GM19438 (cell line): ENCODE results near the gene PCDHA6.
"Not testable (repeated sequence)": the region's sequence is repeated elsewhere in the genome, so short reads cannot be mapped to it uniquely, and the experiment has no call there.

ENCODE experiments used
- ATAC-seq: cut with Tn5 transposase; IDR thresholded peaks from one replicate; pipeline ENCODE4 v1.9.1; 2021; ENCODE audit warnings: low read depth; ENCODE audit not compliant: unreplicated experiment

Gene PCDHA6, protein sequence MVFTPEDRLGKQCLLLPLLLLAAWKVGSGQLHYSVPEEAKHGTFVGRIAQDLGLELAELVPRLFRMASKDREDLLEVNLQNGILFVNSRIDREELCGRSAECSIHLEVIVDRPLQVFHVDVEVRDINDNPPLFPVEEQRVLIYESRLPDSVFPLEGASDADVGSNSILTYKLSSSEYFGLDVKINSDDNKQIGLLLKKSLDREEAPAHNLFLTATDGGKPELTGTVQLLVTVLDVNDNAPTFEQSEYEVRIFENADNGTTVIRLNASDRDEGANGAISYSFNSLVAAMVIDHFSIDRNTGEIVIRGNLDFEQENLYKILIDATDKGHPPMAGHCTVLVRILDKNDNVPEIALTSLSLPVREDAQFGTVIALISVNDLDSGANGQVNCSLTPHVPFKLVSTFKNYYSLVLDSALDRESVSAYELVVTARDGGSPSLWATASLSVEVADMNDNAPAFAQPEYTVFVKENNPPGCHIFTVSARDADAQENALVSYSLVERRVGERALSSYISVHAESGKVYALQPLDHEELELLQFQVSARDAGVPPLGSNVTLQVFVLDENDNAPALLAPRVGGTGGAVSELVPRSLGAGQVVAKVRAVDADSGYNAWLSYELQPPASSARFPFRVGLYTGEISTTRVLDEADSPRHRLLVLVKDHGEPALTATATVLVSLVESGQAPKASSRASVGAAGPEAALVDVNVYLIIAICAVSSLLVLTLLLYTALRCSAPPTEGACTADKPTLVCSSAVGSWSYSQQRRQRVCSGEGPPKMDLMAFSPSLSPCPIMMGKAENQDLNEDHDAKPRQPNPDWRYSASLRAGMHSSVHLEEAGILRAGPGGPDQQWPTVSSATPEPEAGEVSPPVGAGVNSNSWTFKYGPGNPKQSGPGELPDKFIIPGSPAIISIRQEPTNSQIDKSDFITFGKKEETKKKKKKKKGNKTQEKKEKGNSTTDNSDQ

GRCh38 chr5:140827704-140828361 lies at the start of gene PCDHA6:
Gene PCDHA6, plus strand, starts transcription at chr5:140827960. Its CDS starts 132 bp downstream, at chr5:140828092.
- ATAC-seq, result no peak

- ATAC-seq, result no peak
These were observed 47.2 kb upstream of the PCDHA6 start for GRCh38 chr5:140780512-140780911.

GRCh38 chr5:140785905-140786686 lies 41.7 kb upstream of the PCDHA6 start, which contains the start of gene PCDHA1:
Gene PCDHA1, plus strand, starts transcription at chr5:140786140.
- no peak for ATAC-seq

GRCh38 chr5:140787422-140787821 lies 40.3 kb upstream of the PCDHA6 start:
- ATAC-seq, result not testable (repeated sequence)

DNA sequence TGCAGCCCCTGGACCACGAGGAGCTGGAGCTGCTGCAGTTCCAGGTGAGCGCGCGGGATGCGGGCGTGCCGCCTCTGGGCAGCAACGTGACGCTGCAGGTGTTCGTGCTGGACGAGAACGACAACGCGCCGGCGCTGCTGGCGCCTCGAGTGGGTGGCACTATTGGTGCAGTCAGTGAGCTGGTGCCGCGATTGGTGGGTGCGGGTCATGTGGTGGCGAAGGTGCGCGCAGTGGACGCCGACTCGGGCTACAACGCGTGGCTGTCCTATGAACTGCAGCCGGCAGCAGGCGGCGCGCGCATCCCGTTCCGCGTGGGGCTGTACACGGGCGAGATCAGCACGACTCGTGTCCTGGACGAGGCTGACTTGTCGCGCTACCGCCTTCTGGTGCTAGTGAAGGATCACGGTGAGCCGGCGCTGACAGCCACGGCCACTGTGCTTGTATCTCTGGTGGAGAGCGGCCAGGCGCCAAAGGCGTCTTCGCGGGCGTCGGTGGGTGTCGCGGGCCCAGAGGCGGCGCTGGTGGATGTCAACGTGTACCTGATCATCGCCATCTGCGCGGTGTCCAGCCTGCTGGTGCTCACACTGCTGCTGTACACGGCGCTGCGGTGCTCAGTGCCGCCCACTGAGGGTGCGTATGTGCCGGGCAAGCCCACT lies 39.8 kb upstream of the PCDHA6 start:
- not testable (repeated sequence) for ATAC-seq

DNA sequence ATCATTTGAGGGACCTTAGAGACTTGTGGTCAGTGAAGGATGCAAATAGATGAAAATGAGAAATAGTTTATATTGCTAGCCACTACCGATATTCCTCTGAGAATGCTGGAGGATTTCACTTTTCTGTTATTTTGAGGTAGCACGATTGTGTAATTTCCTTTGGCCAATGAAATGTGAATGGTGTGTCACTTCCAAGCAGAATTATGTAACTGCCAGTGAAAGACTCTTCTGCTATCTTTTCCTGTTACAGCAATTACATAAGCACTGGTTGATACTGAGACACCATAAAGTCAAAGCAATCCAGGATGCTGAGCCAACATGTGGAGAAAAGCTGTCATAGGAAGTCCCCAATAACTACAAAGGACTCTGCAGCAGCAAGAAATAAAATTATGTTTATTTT lies 36.7 kb upstream of the PCDHA6 start:
- no peak for ATAC-seq

DNA sequence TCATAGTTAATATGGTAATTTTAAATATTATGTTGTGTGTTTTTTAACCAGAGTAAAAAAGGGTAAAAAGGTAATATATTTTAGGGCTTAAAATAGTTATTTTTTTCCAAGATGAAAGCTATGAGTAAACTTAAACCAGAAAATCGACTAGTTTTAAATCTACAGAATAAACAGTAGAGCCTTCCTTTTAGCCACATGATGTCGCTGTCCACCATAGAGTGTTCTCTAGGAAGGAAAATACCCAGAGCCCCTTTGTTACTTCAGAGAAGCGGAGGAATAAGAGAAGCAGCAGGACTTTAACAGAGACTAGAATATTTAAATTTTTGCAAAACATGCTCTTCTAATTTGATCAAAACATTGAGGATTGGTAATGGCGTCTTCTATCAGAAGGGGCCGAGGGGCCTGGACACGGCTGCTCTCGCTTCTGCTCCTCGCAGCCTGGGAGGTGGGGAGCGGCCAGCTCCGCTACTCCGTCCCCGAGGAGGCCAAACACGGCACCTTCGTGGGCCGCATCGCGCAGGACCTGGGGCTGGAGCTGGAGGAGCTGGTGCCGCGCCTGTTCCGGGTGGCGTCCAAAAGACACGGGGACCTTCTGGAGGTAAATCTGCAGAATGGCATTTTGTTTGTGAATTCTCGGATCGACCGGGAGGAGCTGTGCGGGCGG lies 33.0 kb upstream of the PCDHA6 start, which contains the start of gene PCDHA2:
TSS of gene PCDHA2 (plus strand) at position 258 of the 664 bp plus-strand sequence.
- ATAC-seq, result no peak

GRCh38 chr5:140795259-140795641 lies 32.5 kb upstream of the PCDHA6 start:
- no peak for ATAC-seq

GRCh38 chr5:140796072-140796717 lies 31.6 kb upstream of the PCDHA6 start:
- ATAC-seq, result not testable (repeated sequence)

GRCh38 chr5:140796718-140797095 lies 31.1 kb upstream of the PCDHA6 start:
- ATAC-seq, result no peak

DNA sequence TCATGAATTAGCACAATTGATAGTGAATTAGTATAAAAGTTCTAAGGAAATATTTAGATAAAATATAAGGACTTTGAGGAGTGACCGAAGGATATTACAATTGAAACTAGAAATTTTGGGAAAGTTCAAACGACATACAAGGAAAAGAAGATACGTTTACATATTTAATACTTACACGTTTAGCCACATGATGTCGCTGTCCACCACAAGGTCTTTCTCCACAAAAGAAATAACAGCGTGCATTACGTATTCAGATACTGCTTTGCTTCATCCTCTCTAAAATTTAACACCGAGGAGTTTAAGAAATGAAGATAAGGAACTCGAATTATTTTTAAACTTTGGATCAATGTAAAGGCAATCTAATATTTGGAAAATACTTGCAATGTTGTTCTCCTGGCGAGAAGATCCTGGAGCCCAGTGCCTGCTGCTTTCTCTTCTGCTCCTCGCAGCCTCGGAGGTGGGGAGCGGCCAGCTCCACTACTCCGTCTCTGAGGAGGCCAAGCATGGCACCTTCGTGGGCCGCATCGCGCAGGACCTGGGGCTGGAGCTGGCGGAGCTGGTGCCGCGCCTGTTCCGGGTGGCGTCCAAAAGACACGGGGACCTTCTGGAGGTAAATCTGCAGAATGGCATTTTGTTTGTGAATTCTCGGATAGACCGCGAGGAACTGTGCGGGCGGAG lies 26.8 kb upstream of the PCDHA6 start, which contains the start of gene PCDHA3:
TSS of gene PCDHA3 (plus strand) at position 242 of the 678 bp plus-strand sequence.
- no peak for ATAC-seq

GRCh38 chr5:140801494-140801841 lies 26.3 kb upstream of the PCDHA6 start:
- no peak for ATAC-seq

DNA sequence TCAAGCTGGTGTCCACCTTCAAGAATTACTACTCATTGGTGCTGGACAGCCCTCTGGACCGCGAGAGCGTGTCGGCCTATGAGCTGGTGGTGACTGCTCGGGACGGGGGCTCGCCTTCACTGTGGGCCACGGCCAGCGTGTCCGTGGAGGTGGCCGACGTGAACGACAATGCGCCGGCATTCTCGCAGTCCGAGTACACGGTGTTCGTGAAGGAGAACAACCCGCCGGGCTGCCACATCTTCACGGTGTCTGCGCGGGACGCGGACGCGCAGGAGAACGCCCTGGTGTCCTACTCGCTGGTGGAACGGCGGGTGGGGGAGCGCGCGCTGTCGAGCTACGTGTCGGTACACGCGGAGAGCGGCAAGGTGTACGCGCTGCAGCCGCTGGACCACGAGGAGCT lies 25.4 kb upstream of the PCDHA6 start:
- not testable (repeated sequence) for ATAC-seq

- no peak for ATAC-seq
These were observed 24.9 kb upstream of the PCDHA6 start for GRCh38 chr5:140802781-140803271.

DNA sequence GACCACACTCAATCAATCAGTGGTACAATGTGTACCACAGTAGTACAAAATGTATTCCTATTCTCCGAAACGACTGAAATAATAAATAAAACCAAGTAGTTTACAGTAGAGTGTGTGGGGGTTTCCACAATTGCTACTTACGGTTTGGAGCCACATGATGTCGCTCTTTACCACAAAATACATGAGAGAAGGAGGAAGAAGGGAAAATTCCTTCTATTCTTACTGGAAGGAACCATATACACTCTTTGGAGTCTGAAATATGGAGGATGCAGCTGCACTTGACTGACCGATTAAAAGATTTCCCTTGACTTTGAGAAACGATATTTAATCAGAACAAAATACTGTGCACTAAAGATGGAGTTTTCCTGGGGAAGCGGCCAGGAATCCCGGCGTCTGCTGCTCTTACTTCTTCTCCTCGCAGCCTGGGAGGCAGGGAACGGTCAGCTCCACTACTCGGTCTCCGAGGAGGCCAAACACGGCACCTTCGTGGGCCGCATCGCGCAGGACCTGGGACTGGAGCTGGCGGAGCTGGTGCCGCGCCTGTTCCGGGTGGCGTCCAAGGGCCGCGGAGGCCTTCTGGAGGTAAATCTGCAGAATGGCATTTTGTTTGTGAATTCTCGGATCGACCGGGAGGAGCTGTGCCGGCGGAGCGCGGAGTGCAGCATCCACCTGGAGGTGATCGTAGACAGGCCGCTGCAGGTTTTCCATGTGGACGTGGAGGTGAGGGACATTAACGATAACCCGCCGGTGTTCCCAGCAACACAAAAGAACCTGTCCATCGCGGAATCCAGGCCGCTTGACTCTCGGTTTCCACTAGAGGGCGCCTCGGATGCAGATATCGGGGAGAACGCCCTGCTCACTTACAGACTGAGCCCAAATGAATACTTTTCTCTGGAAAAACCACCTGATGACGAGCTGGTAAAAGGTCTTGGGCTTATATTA lies 20.7 kb upstream of the PCDHA6 start, which contains the start of gene PCDHA4:
TSS of gene PCDHA4 (plus strand) at position 235 of the 942 bp plus-strand sequence.
- ATAC-seq, result no peak

DNA sequence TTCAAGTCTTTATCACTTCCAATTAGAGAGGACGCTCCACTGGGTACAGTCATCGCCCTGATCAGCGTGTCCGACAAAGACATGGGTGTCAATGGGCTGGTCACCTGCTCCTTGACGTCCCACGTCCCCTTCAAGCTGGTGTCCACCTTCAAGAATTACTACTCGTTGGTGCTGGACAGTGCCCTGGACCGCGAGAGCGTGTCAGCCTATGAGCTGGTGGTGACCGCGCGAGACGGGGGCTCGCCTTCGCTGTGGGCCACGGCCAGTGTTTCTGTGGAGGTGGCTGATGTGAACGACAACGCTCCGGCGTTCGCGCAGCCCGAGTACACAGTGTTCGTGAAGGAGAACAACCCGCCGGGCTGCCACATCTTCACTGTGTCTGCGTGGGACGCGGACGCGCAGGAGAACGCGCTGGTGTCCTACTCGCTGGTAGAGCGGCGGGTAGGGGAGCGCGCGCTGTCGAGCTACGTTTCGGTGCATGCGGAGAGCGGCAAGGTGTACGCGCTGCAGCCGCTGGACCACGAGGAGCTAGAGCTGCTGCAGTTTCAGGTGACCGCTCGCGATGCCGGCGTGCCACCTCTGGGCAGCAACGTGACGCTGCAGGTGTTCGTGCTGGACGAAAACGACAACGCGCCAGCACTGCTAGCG lies 19.4 kb upstream of the PCDHA6 start:
- ATAC-seq, result not testable (repeated sequence)
